HL-60 (cell line): ENCODE data around the gene ROR2.

Source experiments
- DNase-seq, 2 experiments: peaks; one replicate each; pipeline ENCODE4 v3.0.0-alpha.2; 2010 to 2020; ENCODE audit warnings: low read depth in 1 of 2, low spot score in 1 of 2
- H3K27ac ChIP-seq: fragments of 250-450 bp; sonication (Bioruptor Pico); replicated peaks from 2 replicates; pipeline ENCODE4 v1.5.1; 2020; ENCODE audit warnings: mild to moderate bottlenecking, moderate library complexity
- H3K27me3 ChIP-seq: fragments of 250-450 bp; sonication (Bioruptor Pico); 2 replicates; pipeline ENCODE4 v1.5.1; 2021; ENCODE audit warnings: mild to moderate bottlenecking, moderate library complexity; ENCODE audit not compliant: insufficient read depth, poor library complexity, severe bottlenecking
- H3K4me3 ChIP-seq: replicated peaks from 2 replicates; pipeline ENCODE4 v1.5.1; 2011; ENCODE audit warnings: mild to moderate bottlenecking, control low read depth, low read length; ENCODE audit not compliant: insufficient read depth
- GABPA ChIP-seq: IDR thresholded peaks from 2 replicates; pipeline ENCODE4 v1.6.1; 2012; ENCODE audit warnings: low read depth
- POLR2AphosphoS5 ChIP-seq: IDR thresholded peaks from 2 replicates; pipeline ENCODE4 v1.6.1; 2012; ENCODE audit warnings: low read depth
- SPI1 ChIP-seq: IDR thresholded peaks from 2 replicates; pipeline ENCODE4 v1.6.1; 2012; ENCODE audit warnings: low read depth, mild to moderate bottlenecking, borderline replicate concordance
- TF ChIP-seq, protein P1 (sequence below): IDR thresholded peaks from 2 replicates; pipeline ENCODE4 v1.6.1; 2012; ENCODE audit warnings: low read depth; ENCODE audit not compliant: insufficient replicate concordance
- TF ChIP-seq, protein P2 (sequence below): IDR thresholded peaks from one replicate; pipeline ENCODE4 v1.5.1; 2011; ENCODE audit warnings: low read length, control low read depth, inconsistent platforms; ENCODE audit not compliant: insufficient read depth

Gene ROR2

DNA sequence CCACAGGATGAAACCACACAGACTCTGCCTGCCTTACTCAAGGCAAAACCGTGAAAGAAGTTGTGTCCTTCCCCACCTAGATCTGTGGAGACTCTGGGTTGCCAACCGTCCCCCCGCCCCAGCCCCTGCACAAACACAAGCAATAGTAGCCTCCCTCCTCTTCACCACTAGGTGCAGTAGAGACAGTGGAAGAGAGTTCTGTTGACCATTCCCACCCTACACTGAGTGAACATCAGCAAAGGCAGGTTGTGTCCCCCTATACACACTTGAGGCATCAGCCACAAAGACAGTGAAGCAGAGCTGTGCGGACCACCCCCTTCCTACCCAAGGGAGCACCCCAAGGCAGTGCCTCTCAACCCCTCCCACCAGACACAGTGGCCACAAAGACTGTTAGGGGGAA is 302.7 kb downstream of the ROR2 start:
- DNase-seq, result no peak
- no peak overlapping the region for H3K4me3 ChIP-seq
- H3K27ac ChIP-seq, result no peak overlapping the region
- TF ChIP-seq SPI1, result no peak
- TF ChIP-seq, protein P1, sequence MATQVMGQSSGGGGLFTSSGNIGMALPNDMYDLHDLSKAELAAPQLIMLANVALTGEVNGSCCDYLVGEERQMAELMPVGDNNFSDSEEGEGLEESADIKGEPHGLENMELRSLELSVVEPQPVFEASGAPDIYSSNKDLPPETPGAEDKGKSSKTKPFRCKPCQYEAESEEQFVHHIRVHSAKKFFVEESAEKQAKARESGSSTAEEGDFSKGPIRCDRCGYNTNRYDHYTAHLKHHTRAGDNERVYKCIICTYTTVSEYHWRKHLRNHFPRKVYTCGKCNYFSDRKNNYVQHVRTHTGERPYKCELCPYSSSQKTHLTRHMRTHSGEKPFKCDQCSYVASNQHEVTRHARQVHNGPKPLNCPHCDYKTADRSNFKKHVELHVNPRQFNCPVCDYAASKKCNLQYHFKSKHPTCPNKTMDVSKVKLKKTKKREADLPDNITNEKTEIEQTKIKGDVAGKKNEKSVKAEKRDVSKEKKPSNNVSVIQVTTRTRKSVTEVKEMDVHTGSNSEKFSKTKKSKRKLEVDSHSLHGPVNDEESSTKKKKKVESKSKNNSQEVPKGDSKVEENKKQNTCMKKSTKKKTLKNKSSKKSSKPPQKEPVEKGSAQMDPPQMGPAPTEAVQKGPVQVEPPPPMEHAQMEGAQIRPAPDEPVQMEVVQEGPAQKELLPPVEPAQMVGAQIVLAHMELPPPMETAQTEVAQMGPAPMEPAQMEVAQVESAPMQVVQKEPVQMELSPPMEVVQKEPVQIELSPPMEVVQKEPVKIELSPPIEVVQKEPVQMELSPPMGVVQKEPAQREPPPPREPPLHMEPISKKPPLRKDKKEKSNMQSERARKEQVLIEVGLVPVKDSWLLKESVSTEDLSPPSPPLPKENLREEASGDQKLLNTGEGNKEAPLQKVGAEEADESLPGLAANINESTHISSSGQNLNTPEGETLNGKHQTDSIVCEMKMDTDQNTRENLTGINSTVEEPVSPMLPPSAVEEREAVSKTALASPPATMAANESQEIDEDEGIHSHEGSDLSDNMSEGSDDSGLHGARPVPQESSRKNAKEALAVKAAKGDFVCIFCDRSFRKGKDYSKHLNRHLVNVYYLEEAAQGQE, result no peak
- no peak for TF ChIP-seq POLR2AphosphoS5
- TF ChIP-seq, protein P2, sequence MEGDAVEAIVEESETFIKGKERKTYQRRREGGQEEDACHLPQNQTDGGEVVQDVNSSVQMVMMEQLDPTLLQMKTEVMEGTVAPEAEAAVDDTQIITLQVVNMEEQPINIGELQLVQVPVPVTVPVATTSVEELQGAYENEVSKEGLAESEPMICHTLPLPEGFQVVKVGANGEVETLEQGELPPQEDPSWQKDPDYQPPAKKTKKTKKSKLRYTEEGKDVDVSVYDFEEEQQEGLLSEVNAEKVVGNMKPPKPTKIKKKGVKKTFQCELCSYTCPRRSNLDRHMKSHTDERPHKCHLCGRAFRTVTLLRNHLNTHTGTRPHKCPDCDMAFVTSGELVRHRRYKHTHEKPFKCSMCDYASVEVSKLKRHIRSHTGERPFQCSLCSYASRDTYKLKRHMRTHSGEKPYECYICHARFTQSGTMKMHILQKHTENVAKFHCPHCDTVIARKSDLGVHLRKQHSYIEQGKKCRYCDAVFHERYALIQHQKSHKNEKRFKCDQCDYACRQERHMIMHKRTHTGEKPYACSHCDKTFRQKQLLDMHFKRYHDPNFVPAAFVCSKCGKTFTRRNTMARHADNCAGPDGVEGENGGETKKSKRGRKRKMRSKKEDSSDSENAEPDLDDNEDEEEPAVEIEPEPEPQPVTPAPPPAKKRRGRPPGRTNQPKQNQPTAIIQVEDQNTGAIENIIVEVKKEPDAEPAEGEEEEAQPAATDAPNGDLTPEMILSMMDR, result no peak
- no peak for TF ChIP-seq GABPA
- H3K27me3 ChIP-seq, result no peaks in the 10 kb centered on the region

DNA sequence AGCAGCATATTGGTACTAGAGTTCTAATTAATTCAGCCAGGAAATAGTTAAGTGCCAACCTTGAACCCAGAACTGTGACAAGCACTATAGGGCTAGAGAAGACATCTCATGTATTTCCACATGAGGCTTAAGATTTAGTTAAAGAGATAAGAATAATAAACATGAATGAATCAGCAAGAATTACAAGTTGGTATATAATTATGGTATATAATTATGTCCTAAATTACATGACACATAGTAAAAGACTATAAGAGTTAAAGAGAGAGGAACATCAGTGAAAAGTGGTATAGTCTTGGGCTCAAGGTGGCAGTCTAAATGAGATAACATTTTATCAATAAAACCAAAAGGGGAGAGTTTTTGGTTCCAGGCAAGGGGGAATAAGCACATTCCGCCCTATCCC is 303.3 kb downstream of the ROR2 start:
- no peak overlapping the region for H3K4me3 ChIP-seq
- TF ChIP-seq, protein P2, result no peak
- no peak for TF ChIP-seq POLR2AphosphoS5
- no peak for TF ChIP-seq SPI1
- TF ChIP-seq, protein P1, result no peak
- TF ChIP-seq GABPA, result no peak
- DNase-seq, result no peak

DNA sequence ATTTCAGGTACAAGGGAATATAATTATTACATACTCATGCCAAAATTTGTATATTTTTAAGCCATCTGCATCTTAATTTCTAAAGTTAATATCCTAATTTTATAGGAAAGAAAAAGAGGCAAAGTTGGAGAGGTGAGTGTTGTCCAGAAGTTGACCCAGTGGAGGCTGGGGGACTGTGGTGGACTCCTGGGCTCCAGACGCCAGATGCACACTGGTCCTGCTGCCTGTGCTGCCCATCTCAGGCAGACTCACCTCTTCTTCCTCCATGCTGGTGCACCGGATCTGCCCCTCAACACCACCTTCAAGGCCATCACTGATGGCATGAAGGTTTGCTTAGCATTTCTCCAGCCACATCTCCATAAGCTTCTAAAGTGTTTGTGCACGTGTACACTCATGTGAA is 305.6 kb downstream of the ROR2 start:
- DNase-seq, result no peak
- H3K4me3 ChIP-seq, result no peak overlapping the region
- no peaks in the 10 kb centered on the region for H3K27me3 ChIP-seq
- TF ChIP-seq, protein P1, result no peak
- TF ChIP-seq POLR2AphosphoS5 (no peak), SPI1 (no peak), GABPA (no peak)
- TF ChIP-seq, protein P2, result no peak
- no peak overlapping the region for H3K27ac ChIP-seq

More for the DNA sequence above, 303.3 kb downstream of the ROR2 start:
- Histone ChIP-seq H3K27me3 (no peaks in the 10 kb centered on the region), H3K27ac (no peak overlapping the region)
